ENCODE results near the gene UBE2E3. TPM values are rescaled to one million over a fixed set of nuclear protein-coding genes. Genes with fewer than 3 reads are reported as not detected.

UBE2E3 gene
- total and polyA plus RNA-seq, 2 of the 4 experiments (the other 2 are of a cell fraction): 106 to 114 TPM

- Histone ChIP-seq H3K56ac (ENCODE audit: extremely low read depth, insufficient read depth, low read length) (no peak overlapping the region), H3K18ac (ENCODE audit: low read depth, low read length) (no peak overlapping the region), H2AK9ac (replicated peaks; ENCODE audit: low read depth, low read length, poor library complexity) (no peak overlapping the region), H3K27me3 (ENCODE audit: control insufficient read depth, insufficient read depth, low read length) (no peaks in the 10 kb centered on the region), H3K4me2 (ENCODE audit: low read depth, low read length) (no peak overlapping the region), H2BK120ac (ENCODE audit: low read depth, low read length) (no peak overlapping the region), H2AFZ (replicated peaks; ENCODE audit: low read length, poor library complexity) (no peak overlapping the region), H3K36me3 (ENCODE audit: control insufficient read depth, insufficient read depth, low read length) (no peaks in the 10 kb centered on the region), H4K91ac (ENCODE audit: insufficient read depth, low read depth, low read length) (no peak overlapping the region), H3K9me3 (ENCODE audit: control insufficient read depth, insufficient read depth, low read length) (no peaks in the 10 kb centered on the region), H3K4me3 (ENCODE audit: insufficient read depth, low read depth, low read length) (no peak overlapping the region), H3K14ac (replicated peaks; ENCODE audit: low read depth, low read length) (no peak overlapping the region), H2BK15ac (ENCODE audit: low read depth, low read length) (no peak overlapping the region), H4K8ac (ENCODE audit: low read depth in 2 of 2, low read length in 2 of 2) (no peak overlapping the region), H2BK20ac (ENCODE audit: low read depth, low read length) (no peak overlapping the region), H3K23ac (ENCODE audit: low read depth, low read length) (no peak overlapping the region), H4K5ac (ENCODE audit: low read depth, low read length) (no peak overlapping the region), H3K4me1 (ENCODE audit: control insufficient read depth, insufficient read depth, low read length) (no peaks in the 10 kb centered on the region; the same call in 1 of the 2 replicates), H4K20me1 (ENCODE audit: insufficient read depth, low read length) (no peaks in the 10 kb centered on the region), H3K4ac (ENCODE audit: low read depth, low read length) (no peak overlapping the region), H3K79me1 (ENCODE audit: low read depth in 1 of 2, low read length in 2 of 2) (peaks cover 16 to 34% of the 10 kb centered on the region in 2 experiments), H3K27ac (ENCODE audit: insufficient read depth, low read length) (no peak overlapping the region), H3K9me1 (ENCODE audit: insufficient read depth, low read length) (no peaks in the 10 kb centered on the region), H2AK5ac (ENCODE audit: low read depth, low read length) (no peak overlapping the region), H3K9ac (ENCODE audit: low read depth, low read length) (no peak overlapping the region), H2BK5ac (ENCODE audit: low read depth, low read length, poor library complexity, severe bottlenecking) (no peak overlapping the region)
- TF ChIP-seq USF2 (IDR thresholded peaks at IDR 0.05; ENCODE audit: low read depth, low read length): no peak
- dilution Hi-C loops (cut with HindIII; ENCODE audit: low sequenced_read_pairs, unreplicated experiment) (no loop called here), intact Hi-C loops (cut with micrococcal nuclease) (loop anchor here (10.0 kb wide), 1 partner anchor 643 kb away; no protein-coding TSS in a partner anchor), in situ Hi-C loops (cut with MboI; ENCODE audit: low sequenced_read_pairs) (no loop called here)
- no TSS peak for BruUV-seq (replicated peaks)
- WGBS, 2 experiments (ENCODE audit: extremely low coverage in 2 of 2, insufficient read length in 1 of 2): 66% methylated on average over 2 of the region's 4 CpGs; no CpG with 5 or more reads in 1 of the 2 experiments
- ATAC-seq (ENCODE audit: low read depth) (no peak), DNase-seq (no peak)
- ChIA-PET CTCF (interaction anchor here (1.4 to 1.5 kb wide), 2 partner anchors 10 to 67 kb away, joined by 4 to 5 read pairs; partner anchors contain the start of gene UBE2E3), POLR2A (ENCODE audit: unreplicated experiment) (no interaction called here)
Observed at GRCh38 chr2:181047829-181048228, 67.4 kb downstream of the UBE2E3 start.
